Measurements from ENCODE around the gene ZNF565. TPM values are rescaled to one million over a fixed set of nuclear protein-coding genes. Genes with fewer than 3 reads are reported as not detected.
"Not testable (repeated sequence)": the region's sequence is repeated elsewhere in the genome, so short reads cannot be mapped to it uniquely, and the experiment has no call there.

The ZNF565 gene
- total RNA-seq, 4 donors from 2014 or later: 3.6 to 9.8 (median 6.2) TPM

GRCh38 chr19:36196249-36196648 is 18.2 kb downstream of the ZNF565 start:
- TF ChIP-seq POLR2A (IDR thresholded peaks at IDR 0.05) (no peak), CTCF (IDR thresholded peaks at IDR 0.05) (no peak), EP300 (IDR thresholded peaks at IDR 0.05) (no peak), POLR2AphosphoS5 (IDR thresholded peaks at IDR 0.05) (no peak)
- no peak for DNase-seq (ENCODE audit: low spot score in 2 of 2)
- Histone ChIP-seq H3K4me1 (no peaks in the 10 kb centered on the region), H3K4me3 (no peak overlapping the region), H3K27me3 (no peaks in the 10 kb centered on the region), H3K36me3 (peaks cover 25% of the 10 kb centered on the region), H3K27ac (no peak overlapping the region), H3K9me3 (no peaks in the 10 kb centered on the region)
- 89% methylated on average over 2 of the region's 2 CpGs for WGBS

GRCh38 chr19:36186722-36187121 is 27.7 kb downstream of the ZNF565 start:
- not testable (repeated sequence) for H3K9me3 ChIP-seq; H3K27me3 ChIP-seq; H3K4me1 ChIP-seq; H3K4me3 ChIP-seq; H3K27ac ChIP-seq; DNase-seq (ENCODE audit: low spot score in 2 of 2)
- WGBS: 92% methylated on average over 5 of the region's 5 CpGs
- peaks cover 12% of the 10 kb centered on the region for H3K36me3 ChIP-seq

- H3K4me3 ChIP-seq: no peak overlapping the region
- peaks cover 12% of the 10 kb centered on the region for H3K36me3 ChIP-seq
- H3K4me1 ChIP-seq: no peaks in the 10 kb centered on the region
- H3K9me3 ChIP-seq: no peaks in the 10 kb centered on the region
- H3K27ac ChIP-seq: no peak overlapping the region
- DNase-seq (ENCODE audit: low spot score in 2 of 2): no peak
- no peak for TF ChIP-seq CTCF (IDR thresholded peaks at IDR 0.05)
- TF ChIP-seq POLR2AphosphoS5 (IDR thresholded peaks at IDR 0.05): no peak
- no peaks in the 10 kb centered on the region for H3K27me3 ChIP-seq
- 86% methylated on average over 10 of the region's 10 CpGs for WGBS
Observed at GRCh38 chr19:36183245-36183628, 31.2 kb downstream of the ZNF565 start.

- no peak overlapping the region for H3K27ac ChIP-seq
- no peaks in the 10 kb centered on the region for H3K4me1 ChIP-seq
- 81% methylated on average over 17 of the region's 17 CpGs for WGBS
- H3K27me3 ChIP-seq: no peaks in the 10 kb centered on the region
- H3K9me3 ChIP-seq: no peaks in the 10 kb centered on the region
- H3K4me3 ChIP-seq: no peak overlapping the region
- TF ChIP-seq CTCF (IDR thresholded peaks at IDR 0.05) (no peak), POLR2A (IDR thresholded peaks at IDR 0.05) (no peak), EP300 (IDR thresholded peaks at IDR 0.05) (no peak), POLR2AphosphoS5 (IDR thresholded peaks at IDR 0.05) (no peak)
- H3K36me3 ChIP-seq: peaks cover 12% of the 10 kb centered on the region
- no peak for DNase-seq (ENCODE audit: low spot score in 2 of 2)
Observed at GRCh38 chr19:36182612-36183244, 31.7 kb downstream of the ZNF565 start.

- peaks cover 12% of the 10 kb centered on the region for H3K36me3 ChIP-seq
- not testable (repeated sequence) for H3K9me3 ChIP-seq; H3K27ac ChIP-seq; H3K27me3 ChIP-seq; H3K4me1 ChIP-seq; DNase-seq (ENCODE audit: low spot score in 2 of 2); H3K4me3 ChIP-seq
- 64% methylated on average over 2 of the region's 2 CpGs for WGBS
Observed at GRCh38 chr19:36179077-36179476, 35.4 kb downstream of the ZNF565 start.

GRCh38 chr19:36173846-36174245 is 40.6 kb downstream of the ZNF565 start:
- not testable (repeated sequence) for H3K27ac ChIP-seq; H3K36me3 ChIP-seq; H3K9me3 ChIP-seq; H3K4me1 ChIP-seq; H3K4me3 ChIP-seq; DNase-seq (ENCODE audit: low spot score in 2 of 2); H3K27me3 ChIP-seq
- WGBS: 86% methylated on average over 8 of the region's 8 CpGs

GRCh38 chr19:36172852-36173251 is 41.6 kb downstream of the ZNF565 start:
- Histone ChIP-seq H3K27ac (no peak overlapping the region), H3K4me1 (peaks cover 9% of the 10 kb centered on the region), H3K4me3 (no peak overlapping the region), H3K9me3 (no peaks in the 10 kb centered on the region), H3K27me3 (no peaks in the 10 kb centered on the region), H3K36me3 (no peaks in the 10 kb centered on the region)
- no peak for DNase-seq (ENCODE audit: low spot score in 2 of 2)
- no peak for TF ChIP-seq EP300 (IDR thresholded peaks at IDR 0.05)
- TF ChIP-seq POLR2A (IDR thresholded peaks at IDR 0.05): no peak
- TF ChIP-seq CTCF (IDR thresholded peaks at IDR 0.05): no peak
- TF ChIP-seq POLR2AphosphoS5 (IDR thresholded peaks at IDR 0.05): no peak
- WGBS: 92% methylated on average over 5 of the region's 5 CpGs

All from suprapubic skin (tissue), 4 donors.